ENCODE results near the gene TMED3.
"Not testable (repeated sequence)": the region's sequence is repeated elsewhere in the genome, so short reads cannot be mapped to it uniquely, and the experiment has no call there.

The TMED3 gene

DNA sequence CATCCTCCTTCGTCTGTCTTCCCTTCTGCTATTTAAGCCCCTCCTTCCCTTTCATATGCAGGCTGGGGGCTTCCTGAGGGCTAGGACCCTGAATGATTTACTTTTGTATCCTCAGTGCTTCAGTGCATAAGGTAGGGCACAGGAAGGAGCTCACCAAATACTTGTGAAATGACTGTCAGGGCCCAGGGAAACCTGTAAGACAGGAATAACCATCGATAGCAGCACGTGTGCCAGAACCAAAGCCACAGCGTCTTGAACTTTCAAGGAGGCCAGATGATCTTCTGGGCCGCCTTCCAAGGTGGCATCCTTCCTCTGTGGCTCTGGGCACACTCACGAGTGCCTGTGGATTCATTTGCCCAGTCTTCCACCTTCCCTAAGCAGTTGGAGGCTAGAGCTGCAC is 3.9 kb downstream of the TMED3 start:
- no peak overlapping the region for H3K27ac ChIP-seq
- TF ChIP-seq, protein P1, sequence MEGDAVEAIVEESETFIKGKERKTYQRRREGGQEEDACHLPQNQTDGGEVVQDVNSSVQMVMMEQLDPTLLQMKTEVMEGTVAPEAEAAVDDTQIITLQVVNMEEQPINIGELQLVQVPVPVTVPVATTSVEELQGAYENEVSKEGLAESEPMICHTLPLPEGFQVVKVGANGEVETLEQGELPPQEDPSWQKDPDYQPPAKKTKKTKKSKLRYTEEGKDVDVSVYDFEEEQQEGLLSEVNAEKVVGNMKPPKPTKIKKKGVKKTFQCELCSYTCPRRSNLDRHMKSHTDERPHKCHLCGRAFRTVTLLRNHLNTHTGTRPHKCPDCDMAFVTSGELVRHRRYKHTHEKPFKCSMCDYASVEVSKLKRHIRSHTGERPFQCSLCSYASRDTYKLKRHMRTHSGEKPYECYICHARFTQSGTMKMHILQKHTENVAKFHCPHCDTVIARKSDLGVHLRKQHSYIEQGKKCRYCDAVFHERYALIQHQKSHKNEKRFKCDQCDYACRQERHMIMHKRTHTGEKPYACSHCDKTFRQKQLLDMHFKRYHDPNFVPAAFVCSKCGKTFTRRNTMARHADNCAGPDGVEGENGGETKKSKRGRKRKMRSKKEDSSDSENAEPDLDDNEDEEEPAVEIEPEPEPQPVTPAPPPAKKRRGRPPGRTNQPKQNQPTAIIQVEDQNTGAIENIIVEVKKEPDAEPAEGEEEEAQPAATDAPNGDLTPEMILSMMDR (conservative IDR thresholded peaks at IDR 0.05; ENCODE audit: low read depth), result no peak
- peak; percentile 55 for DNase-seq (ENCODE audit: low spot score)
- ChIA-PET CTCF (no interaction called here), POLR2A (ENCODE audit: low non-redundant PET) (no interaction called here)

DNA sequence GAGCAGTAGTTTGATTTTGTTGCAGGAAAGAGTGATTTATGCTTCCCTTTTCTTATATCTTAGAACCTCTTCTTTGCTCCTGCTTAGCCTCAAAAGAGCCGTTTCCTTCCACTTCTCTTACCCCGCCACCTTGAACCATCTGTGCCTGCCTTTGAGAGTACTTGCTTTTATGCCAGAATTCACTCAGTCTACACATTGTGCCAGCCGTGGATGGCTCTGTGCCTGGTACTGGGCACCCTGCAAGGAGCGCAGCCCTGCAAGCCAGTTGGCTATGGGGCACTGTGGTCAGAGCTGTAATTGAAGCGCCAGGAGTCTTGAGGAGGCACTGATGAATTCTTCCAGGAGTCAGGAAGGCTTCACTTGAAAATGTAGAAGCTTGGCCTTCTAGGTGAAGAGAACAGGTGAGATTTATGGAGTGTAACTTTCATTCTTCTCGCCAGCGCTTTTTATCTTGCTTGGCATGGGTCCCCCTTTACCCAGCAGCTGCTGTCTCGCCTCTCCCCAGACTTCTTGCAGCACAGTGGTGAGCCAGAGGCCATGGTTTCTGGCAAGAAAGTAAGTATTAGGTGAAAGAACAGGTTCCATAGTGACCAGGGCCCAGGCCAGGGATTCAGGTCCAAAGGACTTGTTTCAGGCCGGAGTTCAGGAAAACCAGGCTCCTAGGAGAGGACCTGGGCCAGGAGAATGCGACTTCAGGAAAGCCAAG is 4.9 kb downstream of the TMED3 start:
- POLR2A ChIA-PET (ENCODE audit: low non-redundant PET), result no interaction called here
- DNase-seq (ENCODE audit: low spot score), result no peak
- H3K27ac ChIP-seq, result no peak overlapping the region
- TF ChIP-seq, protein P1 (conservative IDR thresholded peaks at IDR 0.05; ENCODE audit: low read depth), result no peak
- CTCF ChIA-PET, result no interaction called here

DNA sequence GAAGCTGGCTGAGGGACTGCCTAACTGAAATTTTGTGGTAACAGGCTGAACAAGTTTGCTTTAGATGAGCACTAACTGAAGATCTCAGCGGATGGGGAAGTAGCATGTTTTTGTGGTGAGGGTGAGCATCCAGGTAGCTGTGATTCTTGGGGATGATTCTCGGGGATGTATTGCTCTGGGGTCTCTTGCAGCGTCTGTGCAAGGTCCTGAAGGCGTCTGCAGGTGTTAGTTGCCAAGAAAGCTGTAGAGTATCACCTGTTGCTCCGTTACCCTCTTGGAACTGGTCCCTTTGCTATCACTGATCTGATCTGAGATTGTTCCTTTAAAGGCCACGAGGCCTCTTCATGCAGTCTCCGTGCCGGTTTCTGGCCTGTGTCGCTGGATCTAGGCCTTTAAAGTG is 6.0 kb downstream of the TMED3 start:
- ChIA-PET POLR2A (ENCODE audit: low non-redundant PET) (no interaction called here), CTCF (no interaction called here)
- H3K27ac ChIP-seq, result no peak overlapping the region
- TF ChIP-seq, protein P1 (conservative IDR thresholded peaks at IDR 0.05; ENCODE audit: low read depth), result no peak
- DNase-seq (ENCODE audit: low spot score), result no peak

DNA sequence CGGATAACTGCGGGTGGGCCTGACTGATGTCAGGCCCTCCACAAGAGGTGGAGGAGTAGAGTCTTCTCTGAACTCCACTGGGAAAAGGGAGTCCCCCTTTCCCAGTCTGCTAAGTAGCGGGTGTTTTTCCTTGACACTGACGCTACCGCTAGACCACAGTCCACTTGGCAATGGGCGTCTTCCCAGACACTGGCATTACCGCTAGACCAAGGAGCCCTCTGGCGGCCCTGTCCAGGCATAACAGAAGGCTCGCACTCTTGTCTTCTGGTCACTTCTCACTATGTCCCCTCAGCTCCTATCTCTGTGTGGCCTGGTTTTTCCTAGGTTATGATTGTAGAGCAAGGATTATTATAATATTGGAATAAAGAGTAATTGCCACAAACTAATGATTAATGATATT is 9.1 kb downstream of the TMED3 start:
- CTCF ChIA-PET; POLR2A ChIA-PET (ENCODE audit: low non-redundant PET): not testable (repeated sequence)

DNA sequence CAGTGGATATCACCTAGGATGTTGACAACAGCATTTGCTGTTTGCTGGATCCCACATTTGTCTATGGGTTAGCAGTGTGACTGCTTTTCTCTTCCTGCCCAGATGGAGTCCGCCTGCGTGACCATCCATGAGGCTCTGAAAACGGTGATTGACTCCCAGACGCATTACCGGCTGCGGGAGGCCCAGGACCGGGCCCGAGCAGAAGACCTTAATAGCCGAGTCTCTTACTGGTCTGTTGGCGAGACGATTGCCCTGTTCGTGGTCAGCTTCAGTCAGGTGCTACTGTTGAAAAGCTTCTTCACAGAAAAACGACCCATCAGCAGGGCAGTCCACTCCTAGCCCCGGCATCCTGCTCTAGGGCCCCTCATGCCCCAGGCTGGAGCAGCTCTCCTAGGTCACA is 11.0 kb downstream of the TMED3 start:
- no peak for DNase-seq (ENCODE audit: low spot score)
- ChIA-PET CTCF (no interaction called here), POLR2A (ENCODE audit: low non-redundant PET) (no interaction called here)
- TF ChIP-seq, protein P1 (conservative IDR thresholded peaks at IDR 0.05; ENCODE audit: low read depth), result no peak
- no peak overlapping the region for H3K27ac ChIP-seq

More for the DNA sequence above, 9.1 kb downstream of the TMED3 start:
- DNase-seq (ENCODE audit: low spot score); H3K27ac ChIP-seq: not testable (repeated sequence)

DNA sequence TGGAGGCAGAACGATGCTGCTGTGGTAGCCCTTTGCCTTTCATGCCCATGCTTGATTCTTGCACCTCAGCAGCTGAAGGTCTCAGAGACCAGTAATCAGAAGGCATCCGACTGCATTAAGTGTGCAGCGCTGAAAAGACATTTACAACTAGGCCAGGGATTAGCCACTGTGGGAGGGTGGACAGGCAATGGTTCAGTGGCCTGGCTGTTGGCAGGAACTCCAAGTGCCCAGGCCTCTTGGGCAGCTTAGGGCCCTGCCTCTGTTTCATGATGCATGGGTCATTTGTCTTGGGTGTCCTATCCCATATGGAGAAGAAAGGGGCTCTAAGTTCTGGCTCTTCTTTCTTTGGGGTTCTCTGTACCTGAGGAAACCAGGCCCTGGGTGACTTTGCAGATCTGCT is 11.4 kb downstream of the TMED3 start:
- CTCF ChIA-PET, result no interaction called here

DNA sequence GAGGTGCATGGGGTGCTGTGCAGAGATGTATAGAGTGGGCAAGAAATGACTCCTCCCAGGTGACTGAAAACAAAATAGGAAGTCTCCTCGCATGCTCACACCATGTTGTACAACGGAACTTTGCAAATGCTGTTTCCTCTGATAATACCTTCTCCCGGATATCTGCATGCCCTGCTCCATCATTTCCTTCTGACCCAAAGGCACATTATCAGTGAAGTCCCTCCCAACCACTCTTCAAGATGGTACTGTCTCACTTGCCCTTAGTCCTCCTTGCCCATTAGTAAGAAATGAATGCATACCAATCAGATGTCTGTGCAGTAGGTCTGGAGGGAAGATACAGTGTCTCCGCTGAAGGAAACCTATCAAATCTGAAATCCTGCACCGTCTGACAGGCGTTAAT is 12.0 kb downstream of the TMED3 start:
- CTCF ChIA-PET, result no interaction called here
- POLR2A ChIA-PET (ENCODE audit: low non-redundant PET), result no interaction called here
- H3K27ac ChIP-seq, result no peak overlapping the region
- DNase-seq (ENCODE audit: low spot score), result no peak
- TF ChIP-seq, protein P1 (conservative IDR thresholded peaks at IDR 0.05; ENCODE audit: low read depth), result no peak

More for the DNA sequence above, 11.4 kb downstream of the TMED3 start:
- no peak overlapping the region for H3K27ac ChIP-seq
- no peak for DNase-seq (ENCODE audit: low spot score)
- POLR2A ChIA-PET (ENCODE audit: low non-redundant PET), result no interaction called here
- TF ChIP-seq, protein P1 (conservative IDR thresholded peaks at IDR 0.05; ENCODE audit: low read depth), result no peak
